Keratinocyte (primary cell): Measurements from ENCODE around the gene BAZ2B.

Source experiments
- CTCF ChIP-seq, 3 experiments: IDR thresholded peaks in 1 of 3; conservative IDR thresholded peaks in 1 of 3; optimal IDR thresholded peaks in 1 of 3; 2 replicates in 2 of 3; 3 replicates in 1 of 3; pipeline versions ENCODE3 to v1.5.1; 2011; ENCODE audit warnings: low read length in 3 of 3, mild to moderate bottlenecking in 3 of 3, moderate library complexity in 2 of 3, control low read depth in 1 of 3, inconsistent platforms in 1 of 3; ENCODE audit not compliant: insufficient read depth in 2 of 3; ENCODE audit errors: extremely low read depth in 1 of 3
- EZH2 ChIP-seq: IDR thresholded peaks from one replicate; pipeline ENCODE4 v1.6.1; 2012; ENCODE audit warnings: inconsistent platforms, mild to moderate bottlenecking, low read length, moderate library complexity

- TF ChIP-seq CTCF (optimal IDR thresholded peaks at IDR 0.05 in 1 of 3, IDR thresholded peaks at IDR 0.05 in 1 of 3, conservative IDR thresholded peaks at IDR 0.05 in 1 of 3; ENCODE audit: extremely low read depth in 1 of 3, insufficient read depth in 2 of 3, low read length in 3 of 3) (no peak), EZH2 (no peak)
These were observed 189.3 kb downstream of the BAZ2B start for GRCh38 chr2:159427048-159427447.
